ENCODE results near the gene ARL15.

The ARL15 gene

GRCh38 chr5:53927668-53928247 lies 382.6 kb downstream of the ARL15 start:
- no peak for DNase-seq

GRCh38 chr5:53926026-53926425 lies 384.3 kb downstream of the ARL15 start:
- no peak for DNase-seq

GRCh38 chr5:53924392-53924791 lies 386.0 kb downstream of the ARL15 start:
- DNase-seq = no peak

DNA sequence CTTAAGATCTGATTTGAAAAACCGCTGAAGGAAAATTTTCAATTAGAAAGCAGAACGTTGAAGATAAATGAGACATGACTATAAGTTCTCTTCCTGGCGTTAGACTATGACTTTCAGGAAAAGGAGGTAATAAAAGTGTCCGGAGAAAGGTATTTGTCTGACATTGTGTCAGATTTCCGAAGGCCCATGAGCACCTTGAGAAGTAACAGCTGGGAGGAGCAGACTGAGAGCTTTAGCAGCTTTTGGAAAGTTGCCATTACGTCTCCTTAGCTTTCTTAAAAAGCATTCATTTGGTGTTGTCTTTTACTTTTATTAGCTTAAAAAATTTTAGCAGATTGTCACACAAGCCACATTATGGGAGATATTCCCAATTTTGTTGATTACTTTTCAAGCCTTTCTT lies 386.4 kb downstream of the ARL15 start:
- DNase-seq = no peak

DNA sequence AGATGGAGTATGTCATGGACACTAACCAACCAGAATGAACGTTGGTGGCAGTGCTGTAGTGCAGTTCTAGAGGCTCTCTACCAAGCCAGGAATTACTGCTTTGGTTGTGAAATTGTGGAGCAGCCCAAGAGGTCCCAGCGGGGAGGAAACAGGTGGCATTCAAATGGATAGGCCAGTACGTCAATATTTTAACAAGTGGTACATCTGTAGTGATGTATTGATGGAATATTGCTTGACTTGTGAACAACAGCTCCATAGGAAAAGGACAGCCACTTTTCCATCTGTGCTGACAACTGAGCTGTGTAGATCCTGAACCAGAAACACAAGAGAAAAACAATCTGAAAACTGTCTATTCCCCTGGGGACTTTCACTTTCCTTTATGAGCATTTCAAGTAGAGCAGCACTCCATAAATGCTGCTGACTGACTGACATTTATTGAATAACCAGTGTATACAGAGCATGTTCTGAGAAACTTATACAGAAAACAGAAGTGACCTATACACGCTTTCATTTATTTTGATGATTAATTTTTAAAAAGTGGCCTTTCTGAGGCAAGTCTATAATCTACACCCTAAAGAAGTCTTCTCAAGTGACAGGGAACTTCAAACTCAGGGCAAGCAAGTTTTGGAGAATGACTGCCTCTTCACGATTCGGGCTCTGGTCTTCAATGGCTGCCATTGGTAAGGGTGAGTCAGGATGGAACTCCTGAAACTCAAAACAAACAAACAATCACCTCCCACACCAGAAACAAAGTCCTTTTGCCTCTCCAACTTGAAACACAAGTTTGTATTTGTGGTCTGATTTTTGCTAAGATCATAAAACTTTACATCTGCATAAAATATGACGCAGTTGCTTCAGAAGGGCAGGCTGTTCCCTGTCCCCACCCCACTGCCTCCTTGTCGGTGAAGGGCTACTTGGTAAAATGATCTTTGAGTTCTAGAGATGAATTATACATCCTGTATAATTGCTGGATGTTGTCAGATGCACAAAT lies 387.6 kb downstream of the ARL15 start:
- no peak for DNase-seq

- DNase-seq = no peak
Measured at GRCh38 chr5:53917826-53918225, 392.5 kb downstream of the ARL15 start.

DNA sequence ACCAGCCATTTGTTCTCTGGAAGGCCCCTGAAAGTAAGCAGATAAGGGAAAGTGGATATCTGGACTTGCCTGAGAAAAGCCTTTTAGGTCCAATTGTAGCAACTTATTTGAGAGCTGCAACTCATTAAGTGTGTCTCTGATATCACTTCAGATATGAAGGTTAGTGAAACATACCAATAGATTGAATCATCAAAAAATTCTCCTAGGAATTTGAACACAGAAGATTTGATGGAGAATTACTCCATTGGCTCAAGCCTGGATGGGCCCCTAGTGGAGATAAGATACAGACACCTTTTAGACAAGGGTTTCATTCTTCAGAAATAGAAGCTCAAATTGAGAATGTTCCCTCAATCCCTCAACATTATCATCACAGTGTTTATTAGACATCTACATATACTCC lies 393.3 kb downstream of the ARL15 start:
- no peak for DNase-seq

DNA sequence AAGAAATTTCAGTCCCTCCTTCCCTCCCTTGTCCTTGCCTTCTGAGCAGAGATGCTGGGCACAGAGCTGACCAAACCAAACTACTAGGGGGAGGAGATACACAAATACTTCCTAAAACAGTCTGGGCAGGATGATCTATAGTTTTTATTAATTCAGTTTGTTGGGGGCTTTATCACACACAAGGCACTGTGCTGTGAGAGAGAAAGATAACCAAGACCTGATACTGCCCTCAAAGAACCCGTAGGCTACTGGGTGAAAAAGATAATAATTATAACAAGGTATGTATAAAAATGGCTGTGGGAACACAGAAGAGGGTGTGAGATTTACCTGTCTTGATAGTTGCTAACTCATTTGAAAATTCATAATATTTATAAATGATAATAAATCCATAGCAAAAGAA lies 395.3 kb downstream of the ARL15 start:
- DNase-seq = no peak

DNA sequence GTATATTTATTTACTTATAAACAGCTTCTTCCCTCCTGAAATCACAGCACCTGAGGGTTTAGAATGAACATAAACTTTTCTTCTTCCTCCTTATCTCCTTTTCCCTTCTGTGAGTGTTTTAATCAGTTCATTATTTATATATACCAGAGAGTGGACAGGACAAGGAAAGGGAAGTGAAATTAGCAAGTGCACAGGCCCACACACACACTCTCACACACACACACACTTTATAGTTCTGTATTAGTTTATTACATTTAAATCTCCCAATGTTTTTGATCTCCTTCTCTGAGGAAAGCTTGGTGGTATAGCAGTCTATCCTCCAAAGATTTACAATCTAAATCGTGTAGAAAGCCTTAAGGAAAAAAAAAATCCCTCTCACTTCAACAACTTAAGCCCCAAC lies 396.4 kb downstream of the ARL15 start:
- DNase-seq = no peak

GRCh38 chr5:53908757-53909156 lies 401.6 kb downstream of the ARL15 start:
- DNase-seq = no peak

DNA sequence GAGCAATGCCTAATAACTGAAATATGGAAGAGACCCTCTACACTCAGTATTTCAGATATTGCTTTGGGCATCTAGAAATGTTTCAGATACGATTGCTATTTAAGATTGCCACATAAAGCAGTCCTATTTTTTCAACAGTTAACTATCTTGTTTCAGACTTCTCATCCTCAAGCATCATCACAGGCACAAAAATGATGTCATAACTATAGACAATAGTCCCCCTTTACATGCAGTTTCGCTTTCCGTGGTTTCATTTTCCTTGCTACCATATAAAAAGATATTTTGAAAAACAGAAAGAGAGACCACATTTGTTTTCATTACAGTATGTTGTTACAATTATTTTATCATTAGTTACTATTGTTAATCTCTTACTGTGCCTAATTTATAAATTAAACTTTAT lies 402.5 kb downstream of the ARL15 start:
- no peak for DNase-seq

GRCh38 chr5:53906736-53907135 lies 403.6 kb downstream of the ARL15 start:
- no peak for DNase-seq

DNA sequence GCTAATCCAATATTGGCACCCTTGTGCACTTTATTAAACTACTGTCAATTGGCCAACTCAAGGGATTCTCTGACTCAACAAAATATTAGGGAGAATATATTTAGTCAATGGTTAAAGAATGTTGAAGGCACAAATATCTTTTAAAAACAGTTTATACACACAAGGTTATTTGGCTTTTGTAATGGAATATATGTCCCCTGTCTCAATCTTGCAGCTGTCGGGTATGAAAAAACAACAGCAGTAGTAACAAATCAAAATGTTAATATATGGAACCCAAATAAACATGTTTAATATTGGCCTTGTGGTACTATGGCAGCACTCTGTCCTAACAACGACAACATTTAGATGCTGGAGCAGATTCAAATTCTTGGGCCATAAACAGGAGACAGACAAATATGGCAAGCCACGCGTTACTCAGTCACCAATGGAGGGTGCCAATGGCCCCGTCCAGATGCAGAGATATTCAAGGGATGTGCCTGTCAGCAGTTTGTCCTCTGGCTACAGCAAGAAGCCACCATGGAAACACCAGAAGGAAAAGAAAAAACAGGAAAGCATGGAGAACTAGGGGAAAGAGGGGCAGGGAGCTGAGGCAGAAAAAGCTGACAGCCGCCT lies 408.0 kb downstream of the ARL15 start:
- no peak for DNase-seq

GRCh38 chr5:53900677-53901076 lies 409.7 kb downstream of the ARL15 start:
- no peak for DNase-seq

DNA sequence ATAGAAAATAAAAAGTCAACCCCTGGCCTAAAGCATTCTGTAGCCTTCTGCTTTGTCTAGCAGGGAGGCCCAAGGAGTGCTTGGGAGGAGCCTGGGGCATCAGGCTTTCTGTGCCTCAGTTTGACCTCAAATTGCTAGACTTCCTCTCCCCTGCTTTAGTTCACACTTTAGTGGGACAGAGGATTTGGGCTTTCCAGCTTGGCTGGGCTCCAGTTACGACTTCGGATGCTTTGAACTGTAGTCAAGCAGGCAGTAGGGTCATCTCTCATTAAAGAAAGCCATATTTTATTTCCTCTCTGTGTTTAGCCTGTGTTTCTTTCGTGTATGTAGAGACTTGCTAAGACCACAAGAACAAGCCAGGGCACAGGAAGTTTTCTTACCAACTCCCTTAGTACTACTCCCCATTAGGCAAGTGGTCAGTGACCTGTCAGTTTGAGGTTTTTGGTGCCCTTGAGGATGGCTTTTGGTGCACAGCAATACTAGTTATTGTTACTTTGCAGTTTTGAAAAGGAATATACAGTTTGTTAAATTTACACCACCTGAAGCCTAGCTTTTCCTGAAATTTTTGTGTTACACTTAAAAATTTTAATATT lies 415.2 kb downstream of the ARL15 start:
- no peak for DNase-seq

DNA sequence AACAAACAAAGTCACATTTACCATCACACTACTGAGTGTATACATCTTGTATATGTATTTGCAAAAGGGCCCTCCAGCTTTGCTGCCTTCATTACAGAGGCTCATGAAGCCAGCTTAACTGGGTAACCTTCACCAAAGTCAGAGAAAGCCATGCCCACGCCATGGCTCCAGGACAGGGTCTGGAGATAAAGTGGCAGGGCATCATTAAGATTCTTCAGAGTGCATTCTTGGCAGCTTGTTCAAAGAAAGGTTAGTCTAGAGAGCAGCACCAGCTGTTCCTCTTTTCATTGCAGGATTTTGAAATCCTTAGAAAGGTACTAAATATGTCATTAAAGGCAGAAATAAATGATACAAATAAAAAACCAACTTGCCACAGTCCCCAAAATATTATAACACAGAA lies 416.7 kb downstream of the ARL15 start:
- DNase-seq = no peak

- no peak for DNase-seq
Measured at GRCh38 chr5:53892224-53892623, 418.1 kb downstream of the ARL15 start.

GRCh38 chr5:53891159-53891558 lies 419.2 kb downstream of the ARL15 start:
- DNase-seq = no peak

DNA sequence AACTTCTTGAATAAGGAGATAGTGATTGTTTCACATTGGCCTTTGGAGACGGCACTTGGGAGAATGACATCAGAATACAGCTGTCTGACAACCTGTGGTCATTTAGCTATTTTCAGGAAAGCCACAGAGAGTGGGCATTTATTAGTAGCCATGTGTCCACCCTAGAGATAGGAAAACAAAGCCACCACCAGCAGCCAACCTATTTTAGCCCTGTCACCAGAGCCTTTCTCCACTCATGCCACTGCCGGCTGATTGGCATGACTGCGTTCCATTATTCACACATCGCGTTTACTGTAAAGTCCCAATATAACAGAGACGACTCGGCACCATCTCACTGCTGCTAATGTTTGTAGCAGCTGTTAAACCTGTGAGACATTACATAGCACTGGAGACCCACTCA lies 419.9 kb downstream of the ARL15 start:
- DNase-seq = no peak

DNA sequence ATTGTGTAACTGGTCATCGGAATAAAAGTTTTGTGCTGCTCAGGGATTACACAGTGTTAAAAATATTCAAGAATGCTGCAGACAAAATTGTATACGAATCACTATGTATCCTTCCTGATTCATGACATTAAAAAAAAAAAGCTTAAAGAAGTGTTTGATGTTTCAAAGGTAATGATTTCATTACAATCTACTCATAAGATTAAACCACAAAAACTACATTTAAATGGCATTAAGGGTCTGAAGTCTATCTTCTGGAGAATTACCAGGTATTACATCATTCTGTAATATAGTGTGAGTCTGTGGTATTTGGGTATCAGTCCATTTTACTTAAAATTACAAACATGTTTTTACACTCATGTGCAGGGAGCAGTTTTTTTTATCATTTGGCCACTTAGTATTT lies 425.5 kb downstream of the ARL15 start:
- no peak for DNase-seq

GRCh38 chr5:53884417-53884816 lies 426.0 kb downstream of the ARL15 start:
- DNase-seq = no peak

GRCh38 chr5:53882676-53883031 lies 427.7 kb downstream of the ARL15 start:
- DNase-seq = no peak

DNA sequence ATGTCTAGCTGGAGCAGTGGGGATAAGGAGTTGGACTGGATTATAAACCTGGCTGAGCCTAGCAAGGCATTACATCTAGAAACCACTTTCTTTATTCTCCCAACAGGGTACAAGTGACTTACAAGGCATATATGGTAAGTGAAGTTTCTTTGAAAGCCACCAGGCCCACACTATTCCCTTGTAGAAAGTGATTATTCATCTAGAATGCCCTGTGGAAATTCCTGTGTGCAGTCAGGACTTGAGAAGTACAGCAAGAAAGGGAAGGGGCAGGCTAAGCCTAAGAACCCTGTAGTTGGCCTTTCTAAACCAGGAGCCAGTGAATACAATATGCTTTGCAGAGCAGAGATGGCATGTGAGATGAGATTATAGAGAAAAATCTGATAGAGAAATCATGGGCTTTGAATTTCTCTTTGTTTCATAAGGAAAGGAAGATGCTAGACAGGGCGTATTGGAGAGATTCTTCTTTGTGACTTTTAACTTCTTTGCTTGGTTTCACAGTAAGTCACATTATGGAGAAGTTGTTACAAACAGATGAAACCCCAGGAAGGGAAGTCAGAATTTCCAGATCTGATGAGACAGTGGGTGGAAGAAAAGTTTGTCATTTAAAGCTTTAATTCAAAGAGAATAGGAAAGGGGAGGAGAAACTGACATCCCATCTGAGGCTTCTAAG lies 428.2 kb downstream of the ARL15 start:
- DNase-seq = no peak

All from cerebellar nuclear complex (tissue), 1 donor.